Measurements from ENCODE around the gene VPS26A.

GRCh38 chr10:69214666-69215131 is 90.7 kb downstream of the VPS26A start:
- no peak for TF ChIP-seq CTCF (IDR thresholded peaks at IDR 0.05)
- no peak for TF ChIP-seq USF1 (CRISPR knock-in tag; IDR thresholded peaks at IDR 0.05)
- TF ChIP-seq HMGA2 (CRISPR knock-in tag; IDR thresholded peaks at IDR 0.05), result no peak
- TF ChIP-seq ATF6 (CRISPR knock-in tag; IDR thresholded peaks at IDR 0.05), result no peak
- TF ChIP-seq ESRRA (CRISPR knock-in tag; IDR thresholded peaks at IDR 0.05; ENCODE audit: borderline replicate concordance), result no peak
- TF ChIP-seq NFATC4 (CRISPR knock-in tag; IDR thresholded peaks at IDR 0.05), result no peak
- no peak for TF ChIP-seq NR2C2 (CRISPR knock-in tag; IDR thresholded peaks at IDR 0.05)
- TF ChIP-seq ZNF317 (CRISPR knock-in tag; IDR thresholded peaks at IDR 0.05; ENCODE audit: borderline replicate concordance, low read depth), result no peak
- no peak for TF ChIP-seq PRDM15 (CRISPR knock-in tag; IDR thresholded peaks at IDR 0.05)
- TF ChIP-seq SP1 (CRISPR knock-in tag; conservative IDR thresholded peaks at IDR 0.05), result no peak
- TF ChIP-seq ZNF281 (CRISPR knock-in tag; IDR thresholded peaks at IDR 0.05), result no peak
- TF ChIP-seq NR3C1 (CRISPR knock-in tag; conservative IDR thresholded peaks at IDR 0.05; ENCODE audit: low read depth), result no peak
- no peak for TF ChIP-seq E2F5 (CRISPR knock-in tag; IDR thresholded peaks at IDR 0.05)
